ENCODE results near the gene DNAJC30. TPM values are rescaled to one million over a fixed set of nuclear protein-coding genes. Genes with fewer than 3 reads are reported as not detected.

The DNAJC30 gene
- total RNA-seq, 1 donor from 2014 or later, result 8.4 TPM

GRCh38 chr7:73638911-73639310, 44.3 kb downstream of the DNAJC30 start:
- no peak overlapping the region for H3K27ac Mint-ChIP-seq (ENCODE audit: unreplicated experiment)
- no peaks in the 10 kb centered on the region for H3K36me3 Mint-ChIP-seq (ENCODE audit: unreplicated experiment)
- no peak for DNase-seq
- TF ChIP-seq CTCF (IDR thresholded peaks at IDR 0.05; ENCODE audit: partially characterized antibody, unreplicated experiment), result no peak
- no peak overlapping the region for H3K4me3 Mint-ChIP-seq (ENCODE audit: unreplicated experiment)
- no peaks in the 10 kb centered on the region for H3K4me1 Mint-ChIP-seq (ENCODE audit: low read depth, unreplicated experiment)
- peaks cover 1% of the 10 kb centered on the region for H3K27me3 Mint-ChIP-seq (ENCODE audit: unreplicated experiment)
- peaks cover 4% of the 10 kb centered on the region for H3K9me3 Mint-ChIP-seq (ENCODE audit: unreplicated experiment)

DNA sequence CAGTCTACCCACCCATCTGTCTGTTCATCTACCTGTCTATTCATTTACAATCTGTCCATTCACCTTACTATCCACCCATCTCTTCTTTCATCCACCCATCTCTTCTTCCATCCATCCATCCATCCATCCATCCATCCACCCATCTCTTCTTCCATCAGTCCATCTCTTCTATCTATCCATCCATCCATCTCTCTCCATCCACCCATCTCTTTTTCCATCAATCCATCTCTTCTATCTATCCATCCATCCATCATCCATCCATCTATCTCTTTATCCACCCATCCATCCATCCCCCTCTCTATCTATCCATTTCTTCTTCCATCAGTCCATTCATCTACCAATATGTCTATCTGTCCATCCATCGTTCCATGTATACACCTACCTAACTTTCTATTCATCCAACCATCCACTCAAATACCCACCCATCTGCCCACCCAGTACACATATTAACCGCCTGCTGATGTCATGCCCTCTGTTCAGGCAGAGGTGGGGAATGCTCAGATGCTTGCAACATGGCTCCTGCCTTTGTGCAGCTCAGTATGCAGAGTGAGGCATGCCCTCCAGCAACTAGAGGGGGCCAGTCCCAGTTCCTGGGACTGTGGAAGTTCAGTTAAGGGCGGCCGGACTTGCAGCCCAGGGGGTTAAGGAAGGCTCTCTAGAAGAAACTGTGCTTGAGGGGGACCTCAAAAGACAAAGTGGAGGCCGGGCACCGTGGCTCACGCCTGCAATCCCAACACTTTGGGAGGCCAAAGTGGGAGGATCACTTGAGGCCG, 47.6 kb downstream of the DNAJC30 start:
- Mint-ChIP-seq H3K36me3 (ENCODE audit: unreplicated experiment) (no peaks in the 10 kb centered on the region), H3K9me3 (ENCODE audit: unreplicated experiment) (peaks cover 4% of the 10 kb centered on the region)

DNA sequence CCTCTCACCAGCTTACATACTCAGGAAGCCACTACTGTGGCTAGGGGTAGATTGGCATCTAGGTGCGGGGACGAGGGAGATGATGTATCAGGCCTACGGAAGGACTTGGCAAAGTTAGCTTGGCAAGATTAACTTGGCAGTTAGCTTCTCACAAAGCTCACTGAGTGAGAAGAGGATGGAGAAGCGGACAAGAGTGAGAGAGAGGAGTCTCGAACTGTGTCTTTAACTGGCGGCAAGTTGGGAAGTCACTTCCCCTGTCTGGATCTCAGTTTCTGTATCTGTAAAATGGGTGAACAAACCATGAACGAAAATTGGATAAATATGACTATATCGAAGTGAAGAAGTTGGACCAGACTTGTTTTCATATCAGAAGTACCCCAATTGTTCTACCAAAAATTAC, 49.4 kb downstream of the DNAJC30 start:
- Mint-ChIP-seq H3K9me3 (ENCODE audit: unreplicated experiment) (peaks cover 4% of the 10 kb centered on the region), H3K27me3 (ENCODE audit: unreplicated experiment) (peaks cover 3% of the 10 kb centered on the region), H3K4me3 (ENCODE audit: unreplicated experiment) (no peak overlapping the region), H3K36me3 (ENCODE audit: unreplicated experiment) (no peaks in the 10 kb centered on the region), H3K4me1 (ENCODE audit: low read depth, unreplicated experiment) (no peaks in the 10 kb centered on the region), H3K27ac (ENCODE audit: unreplicated experiment) (no peak overlapping the region)
- DNase-seq, result no peak
- no peak for TF ChIP-seq CTCF (IDR thresholded peaks at IDR 0.05; ENCODE audit: partially characterized antibody, unreplicated experiment)

More for the DNA sequence above, 47.6 kb downstream of the DNAJC30 start:
- Mint-ChIP-seq H3K27me3 (ENCODE audit: unreplicated experiment) (peaks cover 1% of the 10 kb centered on the region), H3K4me1 (ENCODE audit: low read depth, unreplicated experiment) (no peaks in the 10 kb centered on the region), H3K27ac (ENCODE audit: unreplicated experiment) (no peak overlapping the region), H3K4me3 (ENCODE audit: unreplicated experiment) (no peak overlapping the region)
- TF ChIP-seq CTCF (IDR thresholded peaks at IDR 0.05; ENCODE audit: partially characterized antibody, unreplicated experiment), result no peak
- no peak for DNase-seq

DNA sequence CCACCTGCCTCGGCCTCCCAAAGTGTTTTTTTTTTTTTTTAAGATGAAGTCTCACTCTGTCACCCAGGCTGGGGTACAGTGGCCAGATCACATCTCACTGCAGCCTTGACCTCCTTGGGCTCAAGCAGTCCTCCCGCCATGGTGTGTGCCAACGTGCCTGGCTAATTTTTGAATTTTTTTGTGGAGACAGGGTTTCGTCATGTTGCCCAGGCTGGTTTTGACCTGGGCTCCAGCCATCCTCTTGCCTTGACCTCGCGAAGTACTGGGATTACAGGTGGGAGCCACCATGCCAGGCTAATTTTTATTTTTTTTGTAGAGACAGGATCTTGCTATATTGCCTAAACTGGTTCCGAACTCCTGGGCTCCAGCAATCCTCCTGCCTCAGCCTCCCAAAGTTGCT, 49.9 kb downstream of the DNAJC30 start:
- no peak overlapping the region for H3K27ac Mint-ChIP-seq (ENCODE audit: unreplicated experiment)
- TF ChIP-seq CTCF (IDR thresholded peaks at IDR 0.05; ENCODE audit: partially characterized antibody, unreplicated experiment), result no peak
- no peaks in the 10 kb centered on the region for H3K36me3 Mint-ChIP-seq (ENCODE audit: unreplicated experiment)
- H3K27me3 Mint-ChIP-seq (ENCODE audit: unreplicated experiment), result peaks cover 4% of the 10 kb centered on the region
- no peak overlapping the region for H3K4me3 Mint-ChIP-seq (ENCODE audit: unreplicated experiment)
- H3K9me3 Mint-ChIP-seq (ENCODE audit: unreplicated experiment), result peaks cover 4% of the 10 kb centered on the region
- H3K4me1 Mint-ChIP-seq (ENCODE audit: low read depth, unreplicated experiment), result no peaks in the 10 kb centered on the region
- no peak for DNase-seq

GRCh38 chr7:73631558-73631957, 51.7 kb downstream of the DNAJC30 start:
- H3K36me3 Mint-ChIP-seq (ENCODE audit: unreplicated experiment), result no peaks in the 10 kb centered on the region
- peaks cover 3% of the 10 kb centered on the region for H3K27me3 Mint-ChIP-seq (ENCODE audit: unreplicated experiment)
- TF ChIP-seq CTCF (IDR thresholded peaks at IDR 0.05; ENCODE audit: partially characterized antibody, unreplicated experiment), result no peak
- no peak overlapping the region for H3K27ac Mint-ChIP-seq (ENCODE audit: unreplicated experiment)
- no peak overlapping the region for H3K4me3 Mint-ChIP-seq (ENCODE audit: unreplicated experiment)
- no peak for DNase-seq
- H3K9me3 Mint-ChIP-seq (ENCODE audit: unreplicated experiment), result no peaks in the 10 kb centered on the region
- no peaks in the 10 kb centered on the region for H3K4me1 Mint-ChIP-seq (ENCODE audit: low read depth, unreplicated experiment)
